LHCN-M2 (cell line): ENCODE data around the gene PDLIM5. TPM values are rescaled to one million over a fixed set of nuclear protein-coding genes. Genes with fewer than 3 reads are reported as not detected.
"Not testable (repeated sequence)": the region's sequence is repeated elsewhere in the genome, so short reads cannot be mapped to it uniquely, and the experiment has no call there.

Experiments
- DNase-seq: peaks from one replicate; pipeline ENCODE4 v3.0.0-alpha.2; 2012; ENCODE audit warnings: low read depth
- total RNA-seq: library from RNA; depleted of rRNA; stranded (reverse); fragments of >200 nt; gene quantifications from 2 replicates; pipeline ENCODE4 v1.2.3, GENCODE V29; 2014

PDLIM5 gene
- total RNA-seq, 1 experiment from 2014 or later = 73.1 TPM

DNA sequence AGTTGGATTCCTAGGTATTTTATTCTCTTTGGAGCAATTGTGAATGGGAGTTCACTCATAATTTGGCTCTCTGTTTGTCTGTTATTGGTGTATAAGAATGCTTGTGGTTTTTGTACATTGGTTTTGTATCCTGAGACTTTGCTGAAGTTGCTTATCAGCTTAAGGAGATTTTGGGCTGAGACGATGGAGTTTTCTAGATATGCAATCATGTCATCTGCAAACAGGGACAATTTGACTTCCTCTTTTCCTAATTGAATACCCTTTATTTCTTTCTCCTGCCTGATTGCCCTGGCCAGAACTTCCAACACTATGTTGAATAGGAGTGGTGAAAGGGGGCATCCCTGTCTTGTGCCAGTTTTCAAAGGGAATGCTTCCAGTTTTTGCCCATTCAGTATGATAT lies 105.9 kb downstream of the PDLIM5 start:
- not testable (repeated sequence) for DNase-seq

DNA sequence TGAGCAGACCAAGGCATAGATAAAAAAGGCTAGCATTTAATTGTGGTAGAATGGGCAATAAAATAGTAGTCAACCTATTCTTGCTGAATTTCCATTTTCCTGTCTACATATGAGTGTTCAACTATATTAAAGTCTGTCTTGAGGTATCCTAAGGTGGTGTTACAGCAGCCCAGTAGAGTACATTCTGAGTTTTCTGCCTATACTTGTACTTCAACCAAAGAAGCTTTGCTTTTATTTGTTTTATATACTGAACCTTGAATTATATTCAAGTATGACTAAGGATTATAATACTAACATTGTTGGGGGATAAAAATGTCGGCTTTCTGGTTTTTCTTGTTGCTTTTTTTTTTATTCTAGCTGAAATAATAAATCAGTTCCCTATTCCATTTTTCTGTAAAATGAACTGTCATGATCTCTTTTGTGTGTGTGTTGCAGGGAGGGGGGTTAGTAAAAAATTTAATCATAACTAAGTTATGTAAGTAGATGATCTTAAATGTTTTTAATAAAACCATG lies 106.7 kb downstream of the PDLIM5 start:
- DNase-seq = no peak

GRCh38 chr4:94559351-94559806 lies 107.6 kb downstream of the PDLIM5 start:
- peak; percentile 75 for DNase-seq

- DNase-seq = peak; percentile 62
These were observed 109.7 kb downstream of the PDLIM5 start for GRCh38 chr4:94561249-94562024.

DNA sequence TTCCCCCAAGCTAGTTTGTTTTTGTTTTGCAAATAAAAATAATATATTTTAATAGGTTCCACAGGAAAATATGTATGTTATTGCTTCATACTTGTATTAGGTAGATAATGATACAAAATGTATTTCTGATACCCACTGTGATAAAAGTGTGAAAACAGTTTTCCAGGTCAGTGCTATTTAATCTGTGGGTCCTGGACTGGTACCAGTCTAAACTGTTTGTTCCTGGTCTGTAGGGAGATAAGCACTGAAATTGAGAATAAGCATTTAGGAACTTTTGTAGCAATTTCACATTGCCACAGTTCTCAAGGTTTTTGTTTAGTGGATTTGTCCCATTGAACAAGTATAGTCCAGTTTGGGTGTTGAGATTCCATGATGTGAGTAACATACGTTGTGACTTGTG lies 110.5 kb downstream of the PDLIM5 start:
- no peak for DNase-seq

DNA sequence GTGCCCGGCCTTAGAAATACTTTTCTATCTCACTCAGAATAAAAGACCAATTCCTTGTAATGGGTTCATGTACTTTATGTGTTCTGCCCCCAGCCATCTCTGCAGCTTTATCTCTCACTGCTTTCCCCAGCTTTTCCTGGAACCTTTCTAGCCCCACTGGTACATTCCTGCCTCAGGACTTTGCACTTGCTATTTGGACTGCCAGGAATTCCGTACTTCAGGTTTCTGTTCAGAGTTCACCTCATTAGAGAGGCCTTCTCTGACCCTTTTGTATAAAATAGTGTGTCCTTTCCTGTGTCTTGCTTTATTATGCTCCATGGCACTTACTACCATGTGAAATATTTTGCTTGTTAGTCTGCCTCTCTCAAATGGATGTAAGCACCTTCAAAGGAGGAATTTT lies 112.5 kb downstream of the PDLIM5 start:
- DNase-seq = no peak

DNA sequence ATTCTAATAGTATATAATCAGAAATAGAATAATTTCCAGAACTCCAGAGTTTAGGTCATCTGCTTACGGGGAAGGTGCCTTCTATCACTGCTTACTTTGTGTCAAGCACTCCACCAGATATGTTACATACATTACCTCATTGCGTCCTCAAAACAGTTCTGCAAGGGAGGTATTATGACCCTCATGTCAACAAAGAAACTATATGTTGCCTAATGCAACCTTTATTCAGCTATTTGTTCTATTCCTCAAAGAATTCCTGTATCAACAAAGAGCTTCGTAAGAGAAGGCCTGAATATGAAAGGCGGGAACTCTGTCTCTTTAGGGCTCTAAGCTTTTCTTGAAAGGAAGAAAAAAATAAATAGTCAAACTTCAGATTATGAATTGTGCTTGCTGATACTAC lies 114.7 kb downstream of the PDLIM5 start:
- DNase-seq = no peak

DNA sequence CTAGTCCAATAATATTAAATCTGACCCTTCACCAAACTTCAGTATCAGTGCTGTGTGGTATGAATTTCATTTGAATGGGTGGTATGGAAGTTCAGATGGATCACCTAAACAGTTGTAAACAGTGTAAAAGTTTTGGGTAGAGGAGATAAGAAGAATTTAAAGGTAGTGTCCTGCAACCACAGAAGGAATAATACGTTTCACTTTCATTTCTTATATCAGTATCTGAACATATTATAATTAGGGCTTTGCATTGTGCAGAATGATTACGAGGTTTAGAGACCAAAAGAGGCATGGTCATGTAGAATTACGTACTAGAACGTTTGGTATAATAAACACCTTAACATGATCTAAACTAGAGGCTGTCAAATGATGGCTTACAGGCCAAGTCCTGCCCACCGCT lies 116.1 kb downstream of the PDLIM5 start:
- no peak for DNase-seq

GRCh38 chr4:94570558-94570957 lies 118.8 kb downstream of the PDLIM5 start:
- DNase-seq = no peak

- DNase-seq = no peak
These were observed 119.6 kb downstream of the PDLIM5 start for GRCh38 chr4:94571298-94571697.

DNA sequence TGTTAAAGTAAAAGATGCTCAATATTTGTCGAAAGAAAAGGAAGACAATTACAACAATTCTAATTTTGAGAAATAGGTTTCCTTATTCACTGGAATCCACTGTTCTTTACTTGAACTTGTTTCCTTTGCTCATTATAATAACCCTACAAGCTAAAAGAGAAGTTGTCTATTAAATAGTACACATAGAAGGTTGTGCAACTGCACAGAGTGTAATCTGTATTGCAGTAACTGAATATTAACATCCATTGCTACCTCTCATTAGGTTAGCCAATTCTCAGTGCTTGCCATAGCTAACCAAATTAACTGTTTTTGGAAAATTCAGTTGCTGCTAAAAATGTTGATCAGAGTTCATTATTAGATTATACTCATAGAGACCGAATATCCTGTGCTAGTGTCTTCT lies 120.0 kb downstream of the PDLIM5 start:
- no peak for DNase-seq

DNA sequence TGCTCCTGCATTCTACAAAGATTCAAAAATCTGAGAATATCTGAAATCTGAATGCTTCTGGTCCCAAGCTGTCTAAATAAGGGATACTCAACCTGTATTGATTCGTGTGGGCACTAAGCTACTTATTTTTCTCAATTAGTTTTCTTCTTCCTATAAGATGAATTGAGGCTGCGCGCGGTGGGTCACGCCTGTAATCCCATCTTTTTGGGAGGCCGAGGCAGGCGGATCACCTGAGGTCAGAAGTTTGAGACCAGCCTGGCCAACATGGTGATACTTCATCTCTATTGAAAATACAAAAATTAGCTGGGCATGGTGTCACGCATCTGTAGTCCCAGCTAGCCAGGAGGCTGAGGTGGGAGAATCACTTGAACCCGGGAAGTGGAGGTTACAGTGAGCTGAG lies 122.3 kb downstream of the PDLIM5 start:
- DNase-seq = no peak

GRCh38 chr4:94574616-94575015 lies 122.9 kb downstream of the PDLIM5 start:
- no peak for DNase-seq

DNA sequence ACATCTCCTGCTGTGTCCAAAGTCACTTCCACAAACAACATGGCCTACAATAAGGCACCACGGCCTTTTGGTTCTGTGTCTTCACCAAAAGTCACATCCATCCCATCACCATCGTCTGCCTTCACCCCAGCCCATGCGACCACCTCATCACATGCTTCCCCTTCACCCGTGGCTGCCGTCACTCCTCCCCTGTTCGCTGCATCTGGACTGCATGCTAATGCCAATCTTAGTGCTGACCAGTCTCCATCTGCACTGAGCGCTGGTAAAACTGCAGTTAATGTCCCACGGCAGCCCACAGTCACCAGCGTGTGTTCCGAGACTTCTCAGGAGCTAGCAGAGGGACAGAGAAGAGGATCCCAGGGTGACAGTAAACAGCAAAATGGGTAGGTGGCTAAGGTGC lies 123.9 kb downstream of the PDLIM5 start:
- DNase-seq = no peak

DNA sequence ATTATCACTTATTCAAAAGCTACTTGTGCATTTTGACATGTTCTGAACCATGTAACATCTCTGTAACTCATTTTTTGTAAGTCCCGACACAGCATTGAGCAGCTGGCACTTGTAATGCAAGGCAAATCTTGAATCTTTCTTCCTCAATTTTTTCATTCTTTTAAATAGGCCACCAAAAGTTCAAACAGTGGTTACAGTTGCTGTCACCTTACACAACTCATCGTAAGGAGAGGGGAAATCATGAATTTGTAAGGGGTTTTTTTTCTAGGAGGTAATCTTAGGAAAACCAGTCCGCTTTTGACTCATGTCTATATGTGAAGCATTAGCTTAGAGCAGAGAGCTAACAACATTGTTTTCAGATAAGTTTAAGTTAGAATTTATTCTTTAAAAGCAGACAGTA lies 124.5 kb downstream of the PDLIM5 start:
- no peak for DNase-seq

DNA sequence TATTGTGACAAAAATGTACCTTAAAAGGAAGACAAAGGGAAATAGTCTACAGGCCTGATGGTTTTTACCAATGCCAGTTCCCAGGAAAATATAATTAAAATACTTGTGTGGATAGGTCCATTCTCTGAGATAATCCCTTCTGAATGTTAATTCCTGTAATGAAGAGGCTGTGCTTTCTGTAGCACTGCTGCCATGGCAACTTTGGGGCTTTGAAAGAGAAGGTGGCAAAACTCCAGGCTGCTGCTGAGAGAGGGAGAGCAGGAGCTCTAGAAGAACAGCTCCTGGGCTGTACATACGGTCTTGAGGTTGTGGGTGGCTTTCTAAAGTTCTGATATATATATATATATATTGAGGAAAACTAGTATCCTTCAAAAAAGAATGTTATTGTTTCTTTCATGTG lies 125.4 kb downstream of the PDLIM5 start:
- peak; percentile 49 for DNase-seq

DNA sequence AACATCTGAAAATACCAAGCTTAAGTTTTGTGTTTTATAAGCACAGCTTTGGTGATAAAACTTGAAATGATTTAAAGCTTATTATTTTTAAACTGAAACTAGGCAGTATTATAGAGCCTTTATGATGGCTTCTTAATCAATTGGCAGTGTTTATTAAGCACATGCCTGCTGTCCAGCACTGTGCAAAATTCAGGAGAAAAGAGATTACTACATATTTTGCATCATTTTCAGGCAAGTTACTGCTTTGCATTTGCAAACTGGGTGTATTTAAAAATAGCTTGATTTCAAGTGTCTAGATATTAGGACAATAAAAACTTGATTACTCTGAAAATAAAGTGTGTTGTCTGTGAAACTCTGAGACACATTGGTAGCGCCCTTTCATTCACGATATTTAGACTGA lies 126.5 kb downstream of the PDLIM5 start:
- DNase-seq = no peak

DNA sequence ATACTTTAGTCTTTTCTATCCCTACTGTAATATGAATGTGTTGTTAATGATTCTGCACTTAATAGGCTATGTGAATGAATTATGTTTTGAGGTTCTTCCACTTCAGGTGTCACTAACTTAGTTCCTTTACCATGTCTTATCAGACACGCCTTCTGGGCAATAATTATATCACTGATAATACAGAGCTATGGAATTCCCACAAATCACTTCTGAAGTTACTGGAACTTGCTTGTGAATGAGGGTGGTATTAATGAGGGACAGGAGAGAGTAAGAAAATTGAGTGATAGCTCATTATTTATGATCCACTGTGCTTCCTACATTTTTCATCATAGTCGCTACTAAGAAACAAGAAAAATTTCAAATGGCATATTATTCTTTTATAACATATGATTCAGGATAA lies 130.0 kb downstream of the PDLIM5 start:
- no peak for DNase-seq

DNA sequence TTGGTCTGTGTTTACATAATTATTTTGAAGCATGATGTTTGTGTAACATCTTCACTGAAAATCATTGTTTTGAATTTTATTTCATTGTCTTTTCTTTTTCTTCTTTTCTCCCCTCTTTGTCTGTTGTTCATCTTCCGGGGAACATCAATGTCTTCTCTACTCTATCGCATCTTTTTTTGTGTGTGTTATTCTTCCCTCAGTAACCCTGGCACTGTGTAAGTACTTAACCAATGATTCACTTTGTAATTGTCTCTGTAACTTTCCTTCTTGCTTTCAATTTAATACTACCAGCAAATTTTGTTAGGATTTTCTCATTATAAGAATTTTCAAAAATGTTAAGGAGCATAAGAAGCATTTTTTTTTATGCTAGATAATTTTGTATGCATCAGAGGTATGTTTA lies 130.8 kb downstream of the PDLIM5 start:
- peak; percentile 50 for DNase-seq

DNA sequence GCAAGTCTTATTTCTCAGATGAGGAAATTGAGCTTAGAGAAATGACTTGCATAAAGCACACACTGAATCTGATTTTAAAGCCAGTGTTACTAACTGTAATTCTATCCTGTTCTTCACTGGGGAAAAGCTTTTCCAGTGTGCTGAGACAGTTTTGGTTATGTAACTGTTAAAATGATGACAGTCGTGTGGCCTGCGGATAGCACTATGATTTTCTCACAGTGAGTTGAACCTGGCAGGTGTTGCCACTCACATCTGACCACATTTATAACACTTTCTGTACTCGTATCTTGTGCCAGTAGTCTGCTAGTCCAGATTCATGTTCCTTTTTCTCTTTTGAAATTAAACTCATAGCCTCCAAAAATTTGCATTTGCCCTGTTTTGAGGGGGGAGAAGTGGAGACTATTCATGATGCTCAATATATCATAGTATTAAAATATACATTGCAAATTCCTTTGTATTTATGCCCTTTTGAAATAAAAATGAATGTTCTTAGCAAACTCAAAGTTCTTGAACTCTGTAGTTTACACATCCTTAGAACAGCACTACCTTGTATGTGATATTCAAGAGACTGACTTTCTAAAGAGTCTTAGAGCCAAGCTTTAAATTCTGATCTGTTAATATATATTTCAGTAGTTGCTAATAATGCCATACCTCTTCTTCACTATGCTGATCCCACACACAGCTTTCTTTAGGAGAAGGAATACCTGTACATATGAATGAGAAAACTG lies 132.3 kb downstream of the PDLIM5 start:
- peak; percentile 29 for DNase-seq

- DNase-seq = peak; percentile 63
These were observed 137.4 kb downstream of the PDLIM5 start for GRCh38 chr4:94588896-94589693.

DNA sequence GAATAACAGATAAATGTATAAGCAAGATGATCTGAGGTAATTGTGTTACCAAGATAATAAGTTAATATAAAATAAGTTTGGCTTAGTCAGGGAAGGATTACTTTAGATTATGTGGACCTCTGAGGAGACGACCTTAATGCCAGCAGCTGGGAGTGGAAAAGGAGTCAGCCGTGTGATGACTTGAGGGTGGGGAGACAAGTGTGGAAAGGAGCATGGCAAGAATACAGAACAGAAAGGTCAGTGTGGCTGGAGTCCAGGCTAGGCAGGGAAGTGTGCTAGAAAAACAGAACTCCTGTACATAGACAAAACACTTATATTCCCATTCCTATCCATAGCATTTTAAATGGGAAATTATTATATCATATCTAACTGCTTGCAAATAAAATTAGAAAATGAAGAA lies 138.8 kb downstream of the PDLIM5 start:
- no peak for DNase-seq
